ENCODE data around the gene MRPL58.
"Not testable (repeated sequence)": the region's sequence is repeated elsewhere in the genome, so short reads cannot be mapped to it uniquely, and the experiment has no call there.

MRPL58 gene

GRCh38 chr17:75012346-75013091 lies at the start of gene MRPL58:
TSS of gene MRPL58 (plus strand) at chr17:75012670. CDS start at chr17:75012687, 17 bp downstream.
- peak; percentile 82 for DNase-seq (ENCODE audit: low read depth)

GRCh38 chr17:74963656-74964055 lies 48.8 kb upstream of the MRPL58 start:
- no peak for DNase-seq (ENCODE audit: low read depth)

GRCh38 chr17:74964246-74964761 lies 48.2 kb upstream of the MRPL58 start:
- no peak for DNase-seq (ENCODE audit: low read depth)

GRCh38 chr17:74964988-74965622 lies 47.4 kb upstream of the MRPL58 start:
- DNase-seq (ENCODE audit: low read depth) = no peak

- DNase-seq (ENCODE audit: low read depth) = no peak
Observed at GRCh38 chr17:74968361-74968780, 44.1 kb upstream of the MRPL58 start.

- DNase-seq (ENCODE audit: low read depth) = not testable (repeated sequence)
Observed at GRCh38 chr17:74969501-74969900, 43.0 kb upstream of the MRPL58 start.

- no peak for DNase-seq (ENCODE audit: low read depth)
Observed at GRCh38 chr17:74970395-74970794, 42.1 kb upstream of the MRPL58 start.

- no peak for DNase-seq (ENCODE audit: low read depth)
Observed at GRCh38 chr17:74971069-74971841, 41.2 kb upstream of the MRPL58 start.

GRCh38 chr17:74971842-74972106 lies 40.7 kb upstream of the MRPL58 start:
- no peak for DNase-seq (ENCODE audit: low read depth)

GRCh38 chr17:74972107-74972972 lies 40.1 kb upstream of the MRPL58 start, which contains the start of gene HID1:
TSS of gene HID1 (minus strand) at chr17:74972759. CDS start at chr17:74972656, 103 bp downstream.
- DNase-seq (ENCODE audit: low read depth) = peak; percentile 76

GRCh38 chr17:74972973-74973328 lies 39.5 kb upstream of the MRPL58 start:
- no peak for DNase-seq (ENCODE audit: low read depth)

- DNase-seq (ENCODE audit: low read depth) = no peak
Observed at GRCh38 chr17:74975943-74976342, 36.5 kb upstream of the MRPL58 start.

GRCh38 chr17:74977802-74978201 lies 34.7 kb upstream of the MRPL58 start:
- no peak for DNase-seq (ENCODE audit: low read depth)

- DNase-seq (ENCODE audit: low read depth) = no peak
Observed at GRCh38 chr17:74978240-74978639, 34.2 kb upstream of the MRPL58 start.

GRCh38 chr17:74979408-74980146 lies 32.9 kb upstream of the MRPL58 start:
- no peak for DNase-seq (ENCODE audit: low read depth)

- no peak for DNase-seq (ENCODE audit: low read depth)
Observed at GRCh38 chr17:74981318-74981978, 31.0 kb upstream of the MRPL58 start.

GRCh38 chr17:74981979-74982662 lies 30.3 kb upstream of the MRPL58 start:
- DNase-seq (ENCODE audit: low read depth) = peak; percentile 71

GRCh38 chr17:74982663-74983313 lies 29.7 kb upstream of the MRPL58 start:
- not testable (repeated sequence) for DNase-seq (ENCODE audit: low read depth)

GRCh38 chr17:74986206-74986576 lies 26.3 kb upstream of the MRPL58 start:
- DNase-seq (ENCODE audit: low read depth) = no peak
